Calu3 (cell line): ENCODE data around the gene CREM. TPM values are rescaled to one million over a fixed set of nuclear protein-coding genes. Genes with fewer than 3 reads are reported as not detected.

ENCODE experiments used
- BruUV-seq: library from RNA; stranded (reverse); fragments of 400-500 nt; replicated peaks from 2 replicates; lab custom pipeline; 2021; lab: Mats Ljungman, UMichigan
- CTCF ChIA-PET: fragments of 300-600 bp; sonication (Branson Sonifier 250); formaldehyde crosslinking; loops from one replicate; lab custom pipeline; 2022; ENCODE audit warnings: antibody characterized with exemption; lab: Charles Lee
- DNase-seq: peaks from one replicate; pipeline ENCODE4 v3.0.0; 2022
- H3K27ac Mint-ChIP-seq: one replicate; pipeline ENCODE4 v1.8.0; 2022; ENCODE audit warnings: mixed read lengths; ENCODE audit not compliant: unreplicated experiment
- H3K27me3 Mint-ChIP-seq: one replicate; pipeline ENCODE4 v1.8.0; 2022; ENCODE audit warnings: mixed read lengths; ENCODE audit not compliant: unreplicated experiment
- H3K36me3 Mint-ChIP-seq: one replicate; pipeline ENCODE4 v1.8.0; 2022; ENCODE audit warnings: mild to moderate bottlenecking, moderate library complexity, mixed read lengths; ENCODE audit not compliant: insufficient read depth, unreplicated experiment
- H3K4me1 Mint-ChIP-seq: one replicate; pipeline ENCODE4 v1.8.0; 2022; ENCODE audit warnings: mild to moderate bottlenecking, low read depth, mixed read lengths; ENCODE audit not compliant: unreplicated experiment
- H3K4me3 Mint-ChIP-seq: one replicate; pipeline ENCODE4 v1.8.0; 2022; ENCODE audit warnings: mild to moderate bottlenecking, low read depth, moderate library complexity, mixed read lengths; ENCODE audit not compliant: unreplicated experiment
- H3K9me3 Mint-ChIP-seq: one replicate; pipeline ENCODE4 v1.8.0; 2022; ENCODE audit warnings: low read depth, mixed read lengths; ENCODE audit not compliant: unreplicated experiment
- intact Hi-C: fragments of 100-400 bp; cut with micrococcal nuclease; formaldehyde crosslinking; loops from one replicate; pipeline ENCODE4 v1.10.0; 2022; ENCODE audit not compliant: unreplicated experiment
- total RNA-seq: library from RNA; stranded (reverse); gene quantifications from 2 replicates; pipeline ENCODE4 v1.2.3, GENCODE V29; 2022
- TF ChIP-seq, protein P1 (sequence below): fragments of 200-600 bp; IDR thresholded peaks from one replicate; pipeline ENCODE4 v1.8.0; 2022; ENCODE audit warnings: antibody characterized with exemption; ENCODE audit not compliant: unreplicated experiment

CREM gene
- total RNA-seq, 1 experiment from 2014 or later, result 20.3 TPM

DNA sequence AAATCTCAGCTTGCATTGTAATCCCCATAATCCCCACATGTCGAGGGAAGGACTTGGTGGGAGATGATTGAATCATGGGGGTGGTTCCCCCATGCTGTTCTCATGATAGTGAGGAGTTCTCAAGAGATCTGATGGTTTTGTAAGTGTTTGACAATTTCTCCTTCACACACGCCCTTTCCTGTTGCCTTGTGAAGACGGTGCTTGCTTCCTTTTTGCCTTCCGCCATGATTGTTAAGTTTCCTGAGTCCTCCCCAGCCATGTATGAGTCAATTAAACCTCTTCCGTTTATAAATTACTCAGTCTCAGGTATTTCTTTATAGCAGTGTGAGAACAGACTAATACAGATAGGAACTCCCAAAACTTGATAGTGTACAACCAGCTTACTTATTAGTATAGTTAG is 98.6 kb downstream of the CREM start:
- Mint-ChIP-seq H3K9me3 (no peaks in the 10 kb centered on the region), H3K36me3 (no peaks in the 10 kb centered on the region), H3K4me1 (no peaks in the 10 kb centered on the region), H3K27ac (no peak overlapping the region), H3K27me3 (no peaks in the 10 kb centered on the region), H3K4me3 (no peak overlapping the region)
- no TSS peak for BruUV-seq
- TF ChIP-seq, protein P1, sequence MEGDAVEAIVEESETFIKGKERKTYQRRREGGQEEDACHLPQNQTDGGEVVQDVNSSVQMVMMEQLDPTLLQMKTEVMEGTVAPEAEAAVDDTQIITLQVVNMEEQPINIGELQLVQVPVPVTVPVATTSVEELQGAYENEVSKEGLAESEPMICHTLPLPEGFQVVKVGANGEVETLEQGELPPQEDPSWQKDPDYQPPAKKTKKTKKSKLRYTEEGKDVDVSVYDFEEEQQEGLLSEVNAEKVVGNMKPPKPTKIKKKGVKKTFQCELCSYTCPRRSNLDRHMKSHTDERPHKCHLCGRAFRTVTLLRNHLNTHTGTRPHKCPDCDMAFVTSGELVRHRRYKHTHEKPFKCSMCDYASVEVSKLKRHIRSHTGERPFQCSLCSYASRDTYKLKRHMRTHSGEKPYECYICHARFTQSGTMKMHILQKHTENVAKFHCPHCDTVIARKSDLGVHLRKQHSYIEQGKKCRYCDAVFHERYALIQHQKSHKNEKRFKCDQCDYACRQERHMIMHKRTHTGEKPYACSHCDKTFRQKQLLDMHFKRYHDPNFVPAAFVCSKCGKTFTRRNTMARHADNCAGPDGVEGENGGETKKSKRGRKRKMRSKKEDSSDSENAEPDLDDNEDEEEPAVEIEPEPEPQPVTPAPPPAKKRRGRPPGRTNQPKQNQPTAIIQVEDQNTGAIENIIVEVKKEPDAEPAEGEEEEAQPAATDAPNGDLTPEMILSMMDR, result no peak
- CTCF ChIA-PET, result no interaction called here
- intact Hi-C loops, result no loop called here
- no peak for DNase-seq

DNA sequence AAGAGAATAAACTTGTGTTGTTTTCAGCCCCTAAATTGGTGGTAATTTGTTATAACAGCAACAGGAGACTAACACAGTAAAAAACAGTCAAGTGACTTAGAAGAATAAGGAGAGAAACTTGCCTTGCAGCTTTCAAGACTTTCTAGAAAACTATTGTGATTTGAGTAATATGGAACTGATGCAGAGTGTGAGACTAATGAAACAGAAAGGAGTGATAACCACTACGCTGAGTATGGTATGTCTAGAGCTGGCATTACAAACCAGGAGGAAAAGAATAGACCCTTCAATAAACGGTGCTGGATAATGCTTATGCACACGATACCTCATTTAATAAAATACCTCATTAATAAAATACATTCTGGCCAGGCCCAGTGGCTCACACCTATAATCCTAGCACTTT is 99.9 kb downstream of the CREM start:
- Mint-ChIP-seq H3K36me3 (no peaks in the 10 kb centered on the region), H3K9me3 (no peaks in the 10 kb centered on the region), H3K27me3 (no peaks in the 10 kb centered on the region), H3K27ac (no peak overlapping the region), H3K4me3 (no peak overlapping the region), H3K4me1 (no peaks in the 10 kb centered on the region)
- no TSS peak for BruUV-seq
- intact Hi-C loops, result no loop called here
- TF ChIP-seq, protein P1, result no peak
- CTCF ChIA-PET, result no interaction called here
- DNase-seq, result no peak

DNA sequence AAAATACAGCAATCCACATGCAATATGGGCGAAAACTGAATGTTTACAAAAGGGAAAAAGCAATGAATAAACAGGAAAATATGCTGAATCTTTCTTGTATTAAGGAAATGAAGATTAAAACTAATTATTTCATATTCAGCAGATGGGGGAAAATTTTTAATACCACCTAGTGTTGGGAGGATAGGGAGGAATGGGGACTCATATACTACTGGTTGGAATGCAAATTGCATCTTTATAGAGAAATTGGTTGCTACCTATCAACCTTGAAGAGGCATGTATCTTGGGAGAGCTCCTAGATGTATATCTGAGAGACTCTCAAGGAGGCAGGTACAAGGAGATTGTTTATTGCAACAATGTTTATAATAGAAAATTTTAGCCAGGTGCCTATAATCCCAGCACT is 101.4 kb downstream of the CREM start:
- H3K27ac Mint-ChIP-seq, result no peak overlapping the region
- H3K4me3 Mint-ChIP-seq, result no peak overlapping the region
- no peaks in the 10 kb centered on the region for H3K4me1 Mint-ChIP-seq
- TF ChIP-seq, protein P1, result no peak
- no TSS peak for BruUV-seq
- H3K36me3 Mint-ChIP-seq, result no peaks in the 10 kb centered on the region
- H3K9me3 Mint-ChIP-seq, result no peaks in the 10 kb centered on the region
- CTCF ChIA-PET, result no interaction called here
- no peaks in the 10 kb centered on the region for H3K27me3 Mint-ChIP-seq
- intact Hi-C loops, result no loop called here
- DNase-seq, result no peak

DNA sequence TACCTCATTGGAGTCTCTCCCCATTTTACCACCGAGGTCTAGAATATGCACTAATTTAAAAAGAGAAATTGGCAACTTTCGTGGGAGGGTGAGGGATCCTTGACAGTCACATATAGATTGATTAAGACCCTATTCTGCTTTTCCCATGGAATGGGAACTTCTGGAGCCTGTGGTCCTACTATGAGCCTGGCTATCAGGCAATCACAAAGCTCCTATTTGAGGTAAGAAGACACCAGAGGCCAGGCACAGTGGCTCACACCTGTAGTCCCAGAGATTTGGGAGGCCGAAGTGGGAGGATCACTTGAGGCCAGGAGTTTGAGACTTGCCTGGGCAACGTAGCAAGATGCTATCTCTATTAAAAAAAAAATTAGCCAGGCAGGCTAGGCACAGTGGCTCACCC is 105.0 kb downstream of the CREM start:
- no peaks in the 10 kb centered on the region for H3K4me1 Mint-ChIP-seq
- CTCF ChIA-PET, result no interaction called here
- TF ChIP-seq, protein P1, result no peak
- no peak overlapping the region for H3K4me3 Mint-ChIP-seq
- no peaks in the 10 kb centered on the region for H3K27me3 Mint-ChIP-seq
- H3K9me3 Mint-ChIP-seq, result no peaks in the 10 kb centered on the region
- H3K27ac Mint-ChIP-seq, result no peak overlapping the region
- BruUV-seq, result no TSS peak
- intact Hi-C loops, result no loop called here
- no peaks in the 10 kb centered on the region for H3K36me3 Mint-ChIP-seq
- no peak for DNase-seq
